ENCODE measurements around the gene PRRT3.
"Not testable (repeated sequence)": the region's sequence is repeated elsewhere in the genome, so short reads cannot be mapped to it uniquely, and the experiment has no call there.

The PRRT3 gene

GRCh38 chr3:9897408-9898372, 54.5 kb downstream of the PRRT3 start:
- H3K4me3 ChIP-seq (ENCODE audit: low read depth, low read length) = no peak overlapping the region
- no peak for TF ChIP-seq CTCF (IDR thresholded peaks at IDR 0.05; ENCODE audit: borderline replicate concordance, insufficient read depth, low read depth, low read length)

- H3K4me3 ChIP-seq (ENCODE audit: low read depth, low read length) = not testable (repeated sequence)
These were observed 55.3 kb downstream of the PRRT3 start for GRCh38 chr3:9896755-9897407.

GRCh38 chr3:9895715-9896114, 56.5 kb downstream of the PRRT3 start:
- H3K4me3 ChIP-seq (ENCODE audit: low read depth, low read length) = not testable (repeated sequence)

All from GM12875 (cell line).